ENCODE data around the gene SLC12A8. TPM values are rescaled to one million over a fixed set of nuclear protein-coding genes. Genes with fewer than 3 reads are reported as not detected.

SLC12A8 gene
- total and polyA plus RNA-seq, 2 experiments from 2014 or later: 6.9 to 15.9 TPM

- Mint-ChIP-seq H3K9me3 (no peaks in the 10 kb centered on the region), H3K27ac (no peak overlapping the region), H3K4me1 (peaks cover 15% of the 10 kb centered on the region), H3K27me3 (ENCODE audit: insufficient read depth, low read depth, poor library complexity) (peaks cover 1% of the 10 kb centered on the region), H3K36me3 (ENCODE audit: low read depth) (no peaks in the 10 kb centered on the region), H3K4me3 (no peak overlapping the region)
- no peak overlapping the region for H2AFZ ChIP-seq
- H3K4me1 ChIP-seq (ENCODE audit: insufficient read depth): peaks cover 13% of the 10 kb centered on the region
- no peaks in the 10 kb centered on the region for H3K9me2 ChIP-seq (ENCODE audit: insufficient read depth)
- no peak for ATAC-seq
- TF ChIP-seq EZH2phosphoT487 (IDR thresholded peaks at IDR 0.05; ENCODE audit: unreplicated experiment) (no peak), JUNB (IDR thresholded peaks at IDR 0.05; ENCODE audit: unreplicated experiment) (no peak), POLR2AphosphoS5 (IDR thresholded peaks at IDR 0.05; ENCODE audit: low read depth) (no peak), ZNF331 (CRISPR knock-in tag; IDR thresholded peaks at IDR 0.05; ENCODE audit: low read depth) (no peak), STAT1 (IDR thresholded peaks at IDR 0.05; ENCODE audit: unreplicated experiment) (no peak), CTCF (conservative IDR thresholded peaks at IDR 0.05; ENCODE audit: low read depth in 2 of 2) (no peak), CREB1 (CRISPR knock-in tag; IDR thresholded peaks at IDR 0.05; ENCODE audit: low read depth) (no peak), NANOG (IDR thresholded peaks at IDR 0.05; ENCODE audit: borderline replicate concordance) (no peak), EZH2 (IDR thresholded peaks at IDR 0.05; ENCODE audit: low read depth, unreplicated experiment) (no peak), ZNF114 (CRISPR knock-in tag; IDR thresholded peaks at IDR 0.05) (no peak)
- TF ChIP-seq, protein P1, sequence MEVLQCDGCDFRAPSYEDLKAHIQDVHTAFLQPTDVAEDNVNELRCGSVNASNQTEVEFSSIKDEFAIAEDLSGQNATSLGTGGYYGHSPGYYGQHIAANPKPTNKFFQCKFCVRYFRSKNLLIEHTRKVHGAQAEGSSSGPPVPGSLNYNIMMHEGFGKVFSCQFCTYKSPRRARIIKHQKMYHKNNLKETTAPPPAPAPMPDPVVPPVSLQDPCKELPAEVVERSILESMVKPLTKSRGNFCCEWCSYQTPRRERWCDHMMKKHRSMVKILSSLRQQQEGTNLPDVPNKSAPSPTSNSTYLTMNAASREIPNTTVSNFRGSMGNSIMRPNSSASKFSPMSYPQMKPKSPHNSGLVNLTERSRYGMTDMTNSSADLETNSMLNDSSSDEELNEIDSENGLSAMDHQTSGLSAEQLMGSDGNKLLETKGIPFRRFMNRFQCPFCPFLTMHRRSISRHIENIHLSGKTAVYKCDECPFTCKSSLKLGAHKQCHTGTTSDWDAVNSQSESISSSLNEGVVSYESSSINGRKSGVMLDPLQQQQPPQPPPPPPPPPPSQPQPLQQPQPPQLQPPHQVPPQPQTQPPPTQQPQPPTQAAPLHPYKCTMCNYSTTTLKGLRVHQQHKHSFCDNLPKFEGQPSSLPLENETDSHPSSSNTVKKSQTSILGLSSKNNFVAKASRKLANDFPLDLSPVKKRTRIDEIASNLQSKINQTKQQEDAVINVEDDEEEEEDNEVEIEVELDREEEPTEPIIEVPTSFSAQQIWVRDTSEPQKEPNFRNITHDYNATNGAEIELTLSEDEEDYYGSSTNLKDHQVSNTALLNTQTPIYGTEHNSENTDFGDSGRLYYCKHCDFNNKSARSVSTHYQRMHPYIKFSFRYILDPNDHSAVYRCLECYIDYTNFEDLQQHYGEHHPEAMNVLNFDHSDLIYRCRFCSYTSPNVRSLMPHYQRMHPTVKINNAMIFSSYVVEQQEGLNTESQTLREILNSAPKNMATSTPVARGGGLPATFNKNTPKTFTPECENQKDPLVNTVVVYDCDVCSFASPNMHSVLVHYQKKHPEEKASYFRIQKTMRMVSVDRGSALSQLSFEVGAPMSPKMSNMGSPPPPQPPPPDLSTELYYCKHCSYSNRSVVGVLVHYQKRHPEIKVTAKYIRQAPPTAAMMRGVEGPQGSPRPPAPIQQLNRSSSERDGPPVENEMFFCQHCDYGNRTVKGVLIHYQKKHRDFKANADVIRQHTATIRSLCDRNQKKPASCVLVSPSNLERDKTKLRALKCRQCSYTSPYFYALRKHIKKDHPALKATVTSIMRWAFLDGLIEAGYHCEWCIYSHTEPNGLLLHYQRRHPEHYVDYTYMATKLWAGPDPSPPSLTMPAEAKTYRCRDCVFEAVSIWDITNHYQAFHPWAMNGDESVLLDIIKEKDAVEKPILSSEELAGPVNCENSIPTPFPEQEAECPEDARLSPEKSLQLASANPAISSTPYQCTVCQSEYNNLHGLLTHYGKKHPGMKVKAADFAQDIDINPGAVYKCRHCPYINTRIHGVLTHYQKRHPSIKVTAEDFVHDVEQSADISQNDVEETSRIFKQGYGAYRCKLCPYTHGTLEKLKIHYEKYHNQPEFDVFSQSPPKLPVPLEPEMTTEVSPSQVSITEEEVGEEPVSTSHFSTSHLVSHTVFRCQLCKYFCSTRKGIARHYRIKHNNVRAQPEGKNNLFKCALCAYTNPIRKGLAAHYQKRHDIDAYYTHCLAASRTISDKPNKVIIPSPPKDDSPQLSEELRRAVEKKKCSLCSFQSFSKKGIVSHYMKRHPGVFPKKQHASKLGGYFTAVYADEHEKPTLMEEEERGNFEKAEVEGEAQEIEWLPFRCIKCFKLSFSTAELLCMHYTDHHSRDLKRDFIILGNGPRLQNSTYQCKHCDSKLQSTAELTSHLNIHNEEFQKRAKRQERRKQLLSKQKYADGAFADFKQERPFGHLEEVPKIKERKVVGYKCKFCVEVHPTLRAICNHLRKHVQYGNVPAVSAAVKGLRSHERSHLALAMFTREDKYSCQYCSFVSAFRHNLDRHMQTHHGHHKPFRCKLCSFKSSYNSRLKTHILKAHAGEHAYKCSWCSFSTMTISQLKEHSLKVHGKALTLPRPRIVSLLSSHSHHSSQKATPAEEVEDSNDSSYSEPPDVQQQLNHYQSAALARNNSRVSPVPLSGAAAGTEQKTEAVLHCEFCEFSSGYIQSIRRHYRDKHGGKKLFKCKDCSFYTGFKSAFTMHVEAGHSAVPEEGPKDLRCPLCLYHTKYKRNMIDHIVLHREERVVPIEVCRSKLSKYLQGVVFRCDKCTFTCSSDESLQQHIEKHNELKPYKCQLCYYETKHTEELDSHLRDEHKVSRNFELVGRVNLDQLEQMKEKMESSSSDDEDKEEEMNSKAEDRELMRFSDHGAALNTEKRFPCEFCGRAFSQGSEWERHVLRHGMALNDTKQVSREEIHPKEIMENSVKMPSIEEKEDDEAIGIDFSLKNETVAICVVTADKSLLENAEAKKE (CRISPR knock-in tag; IDR thresholded peaks at IDR 0.05): no peak
- TF ChIP-seq, protein P2, sequence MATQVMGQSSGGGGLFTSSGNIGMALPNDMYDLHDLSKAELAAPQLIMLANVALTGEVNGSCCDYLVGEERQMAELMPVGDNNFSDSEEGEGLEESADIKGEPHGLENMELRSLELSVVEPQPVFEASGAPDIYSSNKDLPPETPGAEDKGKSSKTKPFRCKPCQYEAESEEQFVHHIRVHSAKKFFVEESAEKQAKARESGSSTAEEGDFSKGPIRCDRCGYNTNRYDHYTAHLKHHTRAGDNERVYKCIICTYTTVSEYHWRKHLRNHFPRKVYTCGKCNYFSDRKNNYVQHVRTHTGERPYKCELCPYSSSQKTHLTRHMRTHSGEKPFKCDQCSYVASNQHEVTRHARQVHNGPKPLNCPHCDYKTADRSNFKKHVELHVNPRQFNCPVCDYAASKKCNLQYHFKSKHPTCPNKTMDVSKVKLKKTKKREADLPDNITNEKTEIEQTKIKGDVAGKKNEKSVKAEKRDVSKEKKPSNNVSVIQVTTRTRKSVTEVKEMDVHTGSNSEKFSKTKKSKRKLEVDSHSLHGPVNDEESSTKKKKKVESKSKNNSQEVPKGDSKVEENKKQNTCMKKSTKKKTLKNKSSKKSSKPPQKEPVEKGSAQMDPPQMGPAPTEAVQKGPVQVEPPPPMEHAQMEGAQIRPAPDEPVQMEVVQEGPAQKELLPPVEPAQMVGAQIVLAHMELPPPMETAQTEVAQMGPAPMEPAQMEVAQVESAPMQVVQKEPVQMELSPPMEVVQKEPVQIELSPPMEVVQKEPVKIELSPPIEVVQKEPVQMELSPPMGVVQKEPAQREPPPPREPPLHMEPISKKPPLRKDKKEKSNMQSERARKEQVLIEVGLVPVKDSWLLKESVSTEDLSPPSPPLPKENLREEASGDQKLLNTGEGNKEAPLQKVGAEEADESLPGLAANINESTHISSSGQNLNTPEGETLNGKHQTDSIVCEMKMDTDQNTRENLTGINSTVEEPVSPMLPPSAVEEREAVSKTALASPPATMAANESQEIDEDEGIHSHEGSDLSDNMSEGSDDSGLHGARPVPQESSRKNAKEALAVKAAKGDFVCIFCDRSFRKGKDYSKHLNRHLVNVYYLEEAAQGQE (IDR thresholded peaks at IDR 0.05; ENCODE audit: unreplicated experiment): no peak
- TF ChIP-seq, protein P3, sequence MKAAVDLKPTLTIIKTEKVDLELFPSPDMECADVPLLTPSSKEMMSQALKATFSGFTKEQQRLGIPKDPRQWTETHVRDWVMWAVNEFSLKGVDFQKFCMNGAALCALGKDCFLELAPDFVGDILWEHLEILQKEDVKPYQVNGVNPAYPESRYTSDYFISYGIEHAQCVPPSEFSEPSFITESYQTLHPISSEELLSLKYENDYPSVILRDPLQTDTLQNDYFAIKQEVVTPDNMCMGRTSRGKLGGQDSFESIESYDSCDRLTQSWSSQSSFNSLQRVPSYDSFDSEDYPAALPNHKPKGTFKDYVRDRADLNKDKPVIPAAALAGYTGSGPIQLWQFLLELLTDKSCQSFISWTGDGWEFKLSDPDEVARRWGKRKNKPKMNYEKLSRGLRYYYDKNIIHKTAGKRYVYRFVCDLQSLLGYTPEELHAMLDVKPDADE (IDR thresholded peaks at IDR 0.05): no peak
- no peaks in the 10 kb centered on the region for H4K20me1 ChIP-seq (replicated peaks; ENCODE audit: insufficient read depth)
- no peak overlapping the region for H3K27ac ChIP-seq (ENCODE audit: low read depth)
- no peak for DNase-seq (ENCODE audit: low spot score)
- H3K27me3 ChIP-seq (ENCODE audit: insufficient read depth): no peaks in the 10 kb centered on the region
- 0 out of 2 replicates have a peak, but pooled peaks cover 7% of the 10 kb centered on the region for H3F3A ChIP-seq (replicated peaks; ENCODE audit: low read depth)
- H3K79me2 ChIP-seq (replicated peaks; ENCODE audit: insufficient read depth): no peaks in the 10 kb centered on the region
- no peak overlapping the region for H3K4me2 ChIP-seq
- no peak overlapping the region for H3K4me3 ChIP-seq
- H3K36me3 ChIP-seq (ENCODE audit: insufficient read depth): no peaks in the 10 kb centered on the region
Measured at GRCh38 chr3:125220183-125220582, 7.6 kb upstream of the SLC12A8 start.
